ENCODE data around the gene NLRC3. TPM values are rescaled to one million over a fixed set of nuclear protein-coding genes. Genes with fewer than 3 reads are reported as not detected.
"Not testable (repeated sequence)": the region's sequence is repeated elsewhere in the genome, so short reads cannot be mapped to it uniquely, and the experiment has no call there.

NLRC3 gene
- polyA plus RNA-seq, 1 donor from 2014 or later, result 19.8 TPM

DNA sequence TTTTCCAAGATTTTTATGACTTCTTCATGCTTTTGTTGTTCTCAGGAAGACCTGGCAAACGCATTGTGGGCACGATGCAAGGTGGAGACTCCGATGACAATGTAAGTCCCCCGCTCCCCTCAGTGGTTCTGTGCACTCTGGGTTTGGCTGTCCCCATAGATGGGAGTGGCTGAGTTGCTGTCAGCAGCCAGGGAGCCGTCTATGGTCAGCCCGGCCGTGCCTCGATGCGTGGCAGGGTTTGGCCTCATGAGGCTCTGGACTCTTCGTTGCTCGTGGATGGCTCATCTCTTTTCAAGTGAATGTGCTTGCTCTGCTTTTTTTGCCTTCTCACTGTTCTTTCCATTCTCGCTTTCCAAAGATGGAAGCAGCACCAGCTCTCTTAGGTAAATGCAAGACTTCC lies 44.5 kb downstream of the NLRC3 start:
- no peaks in the 10 kb centered on the region for H3K27me3 Mint-ChIP-seq
- no peak overlapping the region for H3K27ac Mint-ChIP-seq
- peaks cover 0 to 13% (median 5%) of the 10 kb centered on the region in 3 donors for H3K4me1 Mint-ChIP-seq
- H3K9me3 Mint-ChIP-seq, result no peaks in the 10 kb centered on the region
- peaks cover 2% of the 10 kb centered on the region for H3K36me3 Mint-ChIP-seq
- H3K4me3 Mint-ChIP-seq, result no peak overlapping the region

DNA sequence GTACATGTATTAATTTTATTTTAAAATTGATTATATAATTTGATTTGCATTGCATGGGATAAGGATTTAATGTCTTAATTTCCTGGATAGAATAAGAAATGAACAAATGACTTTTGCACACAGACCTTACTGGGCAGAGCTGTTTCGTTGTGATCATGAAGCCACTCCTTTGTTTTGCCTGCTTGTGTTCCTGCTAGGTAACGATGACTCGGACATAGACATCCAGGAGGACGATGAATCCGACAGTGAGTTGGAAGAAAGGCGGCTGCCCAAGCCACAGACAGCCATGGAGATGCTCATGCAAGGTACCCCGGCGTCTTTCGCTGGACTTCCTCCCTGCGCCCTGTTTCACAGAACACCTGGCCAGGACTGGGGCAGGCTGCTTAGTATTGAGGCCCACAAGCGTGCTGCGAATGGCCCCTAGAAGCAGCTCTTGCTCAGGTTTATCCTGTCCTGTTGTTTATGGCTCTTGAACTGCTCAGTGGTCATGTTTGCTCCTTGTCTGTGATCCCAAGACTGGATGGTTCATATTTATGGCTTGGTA lies 46.8 kb downstream of the NLRC3 start:
- H3K4me1 Mint-ChIP-seq, result peaks cover 0 to 6% (median 4%) of the 10 kb centered on the region in 3 donors
- H3K4me3 Mint-ChIP-seq, result no peak overlapping the region
- H3K27me3 Mint-ChIP-seq, result no peaks in the 10 kb centered on the region
- H3K36me3 Mint-ChIP-seq, result peaks cover 2% of the 10 kb centered on the region
- no peak overlapping the region for H3K27ac Mint-ChIP-seq
- H3K9me3 Mint-ChIP-seq, result no peaks in the 10 kb centered on the region

- H3K27ac Mint-ChIP-seq, result no peak overlapping the region
- no peaks in the 10 kb centered on the region for H3K9me3 Mint-ChIP-seq
- H3K36me3 Mint-ChIP-seq, result peaks cover 4% of the 10 kb centered on the region
- no peak overlapping the region for H3K4me3 Mint-ChIP-seq
- no peaks in the 10 kb centered on the region for H3K27me3 Mint-ChIP-seq
- H3K4me1 Mint-ChIP-seq, result peaks cover 0 to 6% (median 4%) of the 10 kb centered on the region in 3 donors
Observed at GRCh38 chr16:3529175-3529574, 48.0 kb downstream of the NLRC3 start.

DNA sequence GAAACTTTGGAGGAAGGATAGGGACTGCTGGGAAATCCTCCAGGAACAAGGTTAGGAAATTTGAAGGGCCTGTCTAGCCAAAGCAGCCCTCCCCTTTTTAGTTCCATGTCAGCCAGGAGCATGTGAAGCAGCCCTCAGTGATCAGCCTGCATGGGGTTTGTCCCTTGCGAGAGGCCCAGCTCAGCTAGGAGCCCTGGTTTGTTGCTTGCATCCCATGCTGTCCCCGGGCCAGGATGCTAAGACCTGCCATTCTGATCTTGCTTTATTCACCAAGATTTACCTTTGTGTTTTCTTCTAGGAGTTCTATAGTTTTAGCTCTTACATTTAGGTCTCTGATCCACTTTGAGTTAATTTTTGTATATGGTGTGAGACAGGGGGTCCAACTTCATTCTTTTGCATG lies 48.8 kb downstream of the NLRC3 start:
- Mint-ChIP-seq H3K27me3 (no peaks in the 10 kb centered on the region), H3K4me3 (no peak overlapping the region), H3K4me1 (peaks cover 0 to 6% (median 4%) of the 10 kb centered on the region in 3 donors), H3K36me3 (peaks cover 4% of the 10 kb centered on the region), H3K9me3 (no peaks in the 10 kb centered on the region), H3K27ac (no peak overlapping the region)

- peak overlapping the region in 1 of 4 donors; percentile 63 for H3K4me3 Mint-ChIP-seq
- not testable (repeated sequence) for H3K9me3 Mint-ChIP-seq, H3K36me3 Mint-ChIP-seq, H3K27ac Mint-ChIP-seq, H3K27me3 Mint-ChIP-seq, H3K4me1 Mint-ChIP-seq
Observed at GRCh38 chr16:3527216-3527829, 49.9 kb downstream of the NLRC3 start.

DNA sequence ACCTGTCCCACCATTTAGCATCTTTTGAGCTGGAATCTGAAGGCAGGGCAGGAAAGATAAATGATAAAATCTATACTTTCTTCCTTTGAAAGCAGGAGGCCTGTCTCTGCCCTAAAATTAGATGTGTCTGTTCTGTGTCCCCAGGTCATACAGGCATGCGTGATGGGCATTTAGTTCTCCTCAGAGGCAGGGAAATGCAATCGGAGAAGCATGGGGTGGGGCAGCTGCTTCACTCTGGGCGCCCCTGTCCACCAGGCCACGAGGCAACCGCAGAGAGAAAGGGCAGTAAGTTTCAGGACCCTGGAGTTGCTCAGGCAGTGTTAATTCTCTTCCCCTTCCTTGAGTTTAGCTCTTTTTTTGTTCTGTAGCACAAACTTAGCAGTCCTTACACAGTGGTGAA lies 51.3 kb downstream of the NLRC3 start:
- H3K4me3 Mint-ChIP-seq, result no peak overlapping the region
- H3K36me3 Mint-ChIP-seq, result peaks cover 4% of the 10 kb centered on the region
- H3K9me3 Mint-ChIP-seq, result no peaks in the 10 kb centered on the region
- H3K4me1 Mint-ChIP-seq, result peaks cover 0 to 6% (median 4%) of the 10 kb centered on the region in 3 donors
- H3K27me3 Mint-ChIP-seq, result no peaks in the 10 kb centered on the region
- peak overlapping the region in 1 of 3 donors; percentile 39 for H3K27ac Mint-ChIP-seq

GRCh38 chr16:3523281-3523680 lies 53.9 kb downstream of the NLRC3 start:
- Mint-ChIP-seq H3K9me3 (no peaks in the 10 kb centered on the region), H3K27me3 (no peaks in the 10 kb centered on the region), H3K4me3 (no peak overlapping the region), H3K4me1 (peaks cover 0 to 4% (median 4%) of the 10 kb centered on the region in 3 donors), H3K27ac (no peak overlapping the region), H3K36me3 (peaks cover 6% of the 10 kb centered on the region)

DNA sequence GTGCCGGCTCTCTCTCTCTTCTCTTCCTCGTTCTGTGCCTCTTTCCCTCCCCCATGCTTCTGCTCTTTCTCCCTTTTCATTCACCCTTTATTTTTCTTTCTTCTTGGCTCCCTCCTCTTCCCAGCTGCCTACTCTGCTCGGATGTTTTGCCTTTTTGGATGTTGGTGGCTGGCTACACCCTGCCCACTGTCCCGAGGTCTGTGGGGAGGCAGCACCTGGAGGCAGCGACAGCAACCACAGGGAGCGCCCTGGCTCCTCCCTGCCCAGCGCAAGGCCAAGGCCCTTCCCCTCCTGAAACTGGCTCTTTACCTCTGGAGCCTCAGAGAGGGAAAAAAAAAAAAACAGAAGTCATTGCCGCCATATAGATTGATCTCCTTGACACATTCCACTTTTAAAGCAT lies 56.4 kb downstream of the NLRC3 start:
- H3K9me3 Mint-ChIP-seq, result no peaks in the 10 kb centered on the region
- H3K27me3 Mint-ChIP-seq, result no peaks in the 10 kb centered on the region
- H3K4me1 Mint-ChIP-seq, result no peaks in the 10 kb centered on the region
- no peak overlapping the region for H3K4me3 Mint-ChIP-seq
- H3K36me3 Mint-ChIP-seq, result peaks cover 11% of the 10 kb centered on the region
- no peak overlapping the region for H3K27ac Mint-ChIP-seq

DNA sequence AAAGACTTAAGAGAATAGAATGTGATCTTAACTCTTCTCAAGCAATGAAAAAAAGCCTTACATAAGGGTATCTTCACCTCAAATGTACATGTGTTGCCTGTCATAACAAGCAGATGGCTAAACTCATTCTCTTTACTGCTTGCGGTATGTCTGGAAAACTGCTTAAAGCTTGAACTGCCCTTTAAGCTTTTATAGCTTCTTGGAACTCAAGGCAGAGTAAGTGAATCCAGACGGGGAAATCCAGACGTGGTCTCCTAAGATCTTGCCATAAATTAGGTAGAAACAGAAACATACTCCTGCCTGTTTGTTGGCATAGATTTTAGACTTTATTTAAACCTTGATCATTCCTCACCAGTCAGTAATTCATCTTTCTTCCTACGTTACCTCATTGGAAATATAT lies 56.8 kb downstream of the NLRC3 start:
- Mint-ChIP-seq H3K4me1 (no peaks in the 10 kb centered on the region), H3K4me3 (no peak overlapping the region), H3K27ac (no peak overlapping the region), H3K9me3 (no peaks in the 10 kb centered on the region), H3K36me3 (peaks cover 11% of the 10 kb centered on the region), H3K27me3 (no peaks in the 10 kb centered on the region)

GRCh38 chr16:3519581-3519980 lies 57.6 kb downstream of the NLRC3 start:
- no peak overlapping the region for H3K4me3 Mint-ChIP-seq
- no peak overlapping the region for H3K27ac Mint-ChIP-seq
- H3K36me3 Mint-ChIP-seq, result peaks cover 10% of the 10 kb centered on the region
- H3K27me3 Mint-ChIP-seq, result no peaks in the 10 kb centered on the region
- no peaks in the 10 kb centered on the region for H3K4me1 Mint-ChIP-seq
- H3K9me3 Mint-ChIP-seq, result no peaks in the 10 kb centered on the region

GRCh38 chr16:3518986-3519348 lies 58.2 kb downstream of the NLRC3 start:
- no peaks in the 10 kb centered on the region for H3K9me3 Mint-ChIP-seq
- H3K27ac Mint-ChIP-seq, result no peak overlapping the region
- no peaks in the 10 kb centered on the region for H3K27me3 Mint-ChIP-seq
- H3K4me3 Mint-ChIP-seq, result no peak overlapping the region
- peaks cover 9% of the 10 kb centered on the region for H3K36me3 Mint-ChIP-seq
- no peaks in the 10 kb centered on the region for H3K4me1 Mint-ChIP-seq

- no peaks in the 10 kb centered on the region for H3K27me3 Mint-ChIP-seq
- H3K36me3 Mint-ChIP-seq, result peaks cover 9% of the 10 kb centered on the region
- H3K4me3 Mint-ChIP-seq, result no peak overlapping the region
- no peaks in the 10 kb centered on the region for H3K9me3 Mint-ChIP-seq
- no peak overlapping the region for H3K27ac Mint-ChIP-seq
- H3K4me1 Mint-ChIP-seq, result peaks cover 0 to 1% (median 0%) of the 10 kb centered on the region in 3 donors
Observed at GRCh38 chr16:3518292-3518985, 58.8 kb downstream of the NLRC3 start.

DNA sequence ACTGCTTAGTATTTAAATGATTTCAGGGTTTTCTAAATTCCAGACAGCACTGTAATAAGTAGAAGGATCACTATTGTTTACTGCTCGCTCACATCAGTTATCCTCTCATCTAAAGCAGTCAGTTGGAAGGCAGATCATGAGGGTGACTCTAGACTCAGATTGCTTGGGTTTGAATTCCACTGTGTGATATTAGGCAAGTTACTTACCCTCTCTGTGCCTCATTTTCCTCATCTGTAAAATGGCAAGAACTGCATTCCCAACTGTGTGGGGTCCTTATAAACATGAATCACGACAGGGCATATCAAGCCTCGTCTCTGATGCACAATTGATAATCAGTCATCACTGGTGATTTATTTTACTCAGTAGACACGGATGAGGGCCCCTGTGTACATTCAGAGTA lies 61.3 kb downstream of the NLRC3 start:
- peaks cover 9% of the 10 kb centered on the region for H3K36me3 Mint-ChIP-seq
- no peaks in the 10 kb centered on the region for H3K27me3 Mint-ChIP-seq
- H3K4me1 Mint-ChIP-seq, result peaks cover 0 to 1% (median 0%) of the 10 kb centered on the region in 3 donors
- no peaks in the 10 kb centered on the region for H3K9me3 Mint-ChIP-seq
- no peak overlapping the region for H3K27ac Mint-ChIP-seq
- no peak overlapping the region for H3K4me3 Mint-ChIP-seq

- Mint-ChIP-seq H3K4me3 (no peak overlapping the region), H3K27ac (no peak overlapping the region), H3K27me3 (no peaks in the 10 kb centered on the region), H3K9me3 (no peaks in the 10 kb centered on the region), H3K4me1 (peaks cover 0 to 1% (median 0%) of the 10 kb centered on the region in 3 donors), H3K36me3 (peaks cover 6% of the 10 kb centered on the region)
Observed at GRCh38 chr16:3514621-3515020, 62.6 kb downstream of the NLRC3 start.

- Mint-ChIP-seq H3K9me3 (no peaks in the 10 kb centered on the region), H3K27ac (no peak overlapping the region), H3K4me1 (peaks cover 0 to 1% (median 0%) of the 10 kb centered on the region in 3 donors), H3K27me3 (no peaks in the 10 kb centered on the region), H3K4me3 (no peak overlapping the region), H3K36me3 (peaks cover 5% of the 10 kb centered on the region)
Observed at GRCh38 chr16:3513892-3514583, 63.2 kb downstream of the NLRC3 start.
